Measurements from ENCODE around the gene MGMT. TPM values are rescaled to one million over a fixed set of nuclear protein-coding genes. Genes with fewer than 3 reads are reported as not detected.

MGMT gene
- total and polyA plus RNA-seq, 2 donors from 2014 or later = 25.9 to 70.0 TPM

- H3K27me3 ChIP-seq (ENCODE audit: control insufficient read depth, insufficient read depth, low read length) = no peaks in the 10 kb centered on the region
- intact Hi-C loops (cut with DNase I) = no loop called here
- no peak overlapping the region for H3K4me3 ChIP-seq (ENCODE audit: low read length in 3 of 3)
- TF ChIP-seq, protein P1, sequence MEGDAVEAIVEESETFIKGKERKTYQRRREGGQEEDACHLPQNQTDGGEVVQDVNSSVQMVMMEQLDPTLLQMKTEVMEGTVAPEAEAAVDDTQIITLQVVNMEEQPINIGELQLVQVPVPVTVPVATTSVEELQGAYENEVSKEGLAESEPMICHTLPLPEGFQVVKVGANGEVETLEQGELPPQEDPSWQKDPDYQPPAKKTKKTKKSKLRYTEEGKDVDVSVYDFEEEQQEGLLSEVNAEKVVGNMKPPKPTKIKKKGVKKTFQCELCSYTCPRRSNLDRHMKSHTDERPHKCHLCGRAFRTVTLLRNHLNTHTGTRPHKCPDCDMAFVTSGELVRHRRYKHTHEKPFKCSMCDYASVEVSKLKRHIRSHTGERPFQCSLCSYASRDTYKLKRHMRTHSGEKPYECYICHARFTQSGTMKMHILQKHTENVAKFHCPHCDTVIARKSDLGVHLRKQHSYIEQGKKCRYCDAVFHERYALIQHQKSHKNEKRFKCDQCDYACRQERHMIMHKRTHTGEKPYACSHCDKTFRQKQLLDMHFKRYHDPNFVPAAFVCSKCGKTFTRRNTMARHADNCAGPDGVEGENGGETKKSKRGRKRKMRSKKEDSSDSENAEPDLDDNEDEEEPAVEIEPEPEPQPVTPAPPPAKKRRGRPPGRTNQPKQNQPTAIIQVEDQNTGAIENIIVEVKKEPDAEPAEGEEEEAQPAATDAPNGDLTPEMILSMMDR (IDR thresholded peaks at IDR 0.05; ENCODE audit: borderline replicate concordance, extremely low read depth, insufficient read depth) = no peak
- no peak overlapping the region for H3K9ac ChIP-seq (ENCODE audit: low read length in 3 of 3)
- DNase-seq (peak in 3 of 5 donors; percentile 8 to 46 (median 20)), FAIRE-seq (no peak)
- H3K9me3 ChIP-seq (ENCODE audit: control insufficient read depth in 2 of 3, insufficient read depth in 1 of 3, low read length in 3 of 3) = no peaks in the 10 kb centered on the region
- H3K4me1 ChIP-seq (ENCODE audit: control insufficient read depth in 2 of 3, insufficient read depth in 2 of 3, low read depth in 1 of 3, low read length in 3 of 3) = no peaks in the 10 kb centered on the region
- H3K36me3 ChIP-seq (ENCODE audit: control insufficient read depth in 2 of 3, insufficient read depth in 3 of 3, low read length in 3 of 3) = peaks cover 0 to 4% (median 0%) of the 10 kb centered on the region in 3 donors
- H3K27ac ChIP-seq (ENCODE audit: low read depth in 2 of 2, low read length in 2 of 2) = no peak overlapping the region
Measured at GRCh38 chr10:129766611-129767550, 299.8 kb downstream of the MGMT start.

- TF ChIP-seq, protein P1 (IDR thresholded peaks at IDR 0.05; ENCODE audit: borderline replicate concordance, extremely low read depth, insufficient read depth) = no peak
- FAIRE-seq (no peak), DNase-seq (peak in 3 of 5 donors; percentile 4 to 38 (median 13))
- Histone ChIP-seq H3K9me3 (ENCODE audit: control insufficient read depth in 2 of 3, insufficient read depth in 1 of 3, low read length in 3 of 3) (no peaks in the 10 kb centered on the region), H3K4me3 (ENCODE audit: low read length in 3 of 3) (no peak overlapping the region), H3K9ac (ENCODE audit: low read length in 3 of 3) (no peak overlapping the region), H3K4me1 (ENCODE audit: control insufficient read depth in 2 of 3, insufficient read depth in 2 of 3, low read depth in 1 of 3, low read length in 3 of 3) (no peaks in the 10 kb centered on the region), H3K27me3 (ENCODE audit: control insufficient read depth, insufficient read depth, low read length) (no peaks in the 10 kb centered on the region), H3K27ac (ENCODE audit: low read depth in 2 of 2, low read length in 2 of 2) (no peak overlapping the region), H3K36me3 (ENCODE audit: control insufficient read depth in 2 of 3, insufficient read depth in 3 of 3, low read length in 3 of 3) (peaks cover 0 to 4% (median 0%) of the 10 kb centered on the region in 3 donors)
- intact Hi-C loops (cut with DNase I) = no loop called here
Measured at GRCh38 chr10:129767751-129768150, 300.7 kb downstream of the MGMT start.

DNA sequence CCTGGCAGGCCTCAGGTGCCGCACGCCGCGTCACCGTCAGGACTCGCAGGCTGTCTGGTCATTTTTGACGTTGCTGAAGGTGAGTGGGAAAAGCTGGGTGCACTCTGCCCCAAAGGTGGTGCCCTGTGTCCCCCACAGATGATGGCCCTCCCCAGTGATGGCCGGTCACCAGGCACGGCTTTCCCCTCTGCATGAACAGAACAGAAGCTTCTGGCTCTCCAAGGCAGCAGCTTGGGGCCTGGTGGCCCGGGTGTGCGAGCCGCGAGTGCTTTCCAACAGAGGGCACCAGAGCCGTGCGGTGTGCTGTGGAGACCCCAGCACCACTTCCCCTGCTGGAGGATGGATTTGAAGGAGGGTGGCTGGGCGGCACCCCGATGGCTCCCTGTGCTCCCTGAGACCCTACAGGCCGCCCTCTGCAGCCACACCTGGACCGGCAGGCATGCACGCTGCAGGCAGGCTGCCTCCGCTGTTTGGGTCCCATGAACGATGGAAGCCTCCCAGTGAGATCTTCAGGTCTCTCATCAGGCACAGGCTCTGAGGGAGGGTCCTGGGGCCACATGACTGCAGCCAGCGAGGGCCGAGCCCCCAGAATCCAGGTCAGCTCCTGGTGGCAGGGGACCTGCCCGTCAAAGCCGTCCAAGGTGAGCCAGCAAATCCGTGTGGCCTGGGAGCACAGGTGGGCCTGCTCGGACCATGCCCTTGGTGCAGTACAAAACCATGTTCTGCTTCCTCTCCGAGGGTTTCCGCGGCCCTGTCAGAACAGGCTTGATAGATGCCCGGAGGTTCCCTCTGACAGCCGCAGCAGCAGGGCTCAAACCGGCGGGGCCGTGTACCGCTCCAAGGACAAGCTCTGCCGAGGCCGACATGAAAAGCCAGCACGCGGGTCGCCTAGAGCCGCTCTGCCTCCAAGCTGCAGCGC is 301.7 kb downstream of the MGMT start:
- no peaks in the 10 kb centered on the region for H3K9me3 ChIP-seq (ENCODE audit: control insufficient read depth in 2 of 3, insufficient read depth in 1 of 3, low read length in 3 of 3)
- H3K27me3 ChIP-seq (ENCODE audit: control insufficient read depth, insufficient read depth, low read length) = no peaks in the 10 kb centered on the region
- H3K4me3 ChIP-seq (ENCODE audit: low read length in 3 of 3) = no peak overlapping the region
- intact Hi-C loops (cut with DNase I) = no loop called here
- peaks cover 0 to 4% (median 0%) of the 10 kb centered on the region in 3 donors for H3K36me3 ChIP-seq (ENCODE audit: control insufficient read depth in 2 of 3, insufficient read depth in 3 of 3, low read length in 3 of 3)
- DNase-seq = peak in 3 of 5 donors; percentile 10 to 70 (median 33)
- H3K4me1 ChIP-seq (ENCODE audit: control insufficient read depth in 2 of 3, insufficient read depth in 2 of 3, low read depth in 1 of 3, low read length in 3 of 3) = no peaks in the 10 kb centered on the region
- no peak overlapping the region for H3K9ac ChIP-seq (ENCODE audit: low read length in 3 of 3)
- H3K27ac ChIP-seq (ENCODE audit: low read depth in 2 of 2, low read length in 2 of 2) = no peak overlapping the region
- TF ChIP-seq, protein P1 (IDR thresholded peaks at IDR 0.05; ENCODE audit: borderline replicate concordance, extremely low read depth, insufficient read depth) = no peak
- no peak for FAIRE-seq
